ENCODE results near the gene DNMT1. TPM values are rescaled to one million over a fixed set of nuclear protein-coding genes. Genes with fewer than 3 reads are reported as not detected.

DNMT1 gene
- total RNA-seq, 1 experiment from 2014 or later = 210 TPM

- TF ChIP-seq, protein P1, sequence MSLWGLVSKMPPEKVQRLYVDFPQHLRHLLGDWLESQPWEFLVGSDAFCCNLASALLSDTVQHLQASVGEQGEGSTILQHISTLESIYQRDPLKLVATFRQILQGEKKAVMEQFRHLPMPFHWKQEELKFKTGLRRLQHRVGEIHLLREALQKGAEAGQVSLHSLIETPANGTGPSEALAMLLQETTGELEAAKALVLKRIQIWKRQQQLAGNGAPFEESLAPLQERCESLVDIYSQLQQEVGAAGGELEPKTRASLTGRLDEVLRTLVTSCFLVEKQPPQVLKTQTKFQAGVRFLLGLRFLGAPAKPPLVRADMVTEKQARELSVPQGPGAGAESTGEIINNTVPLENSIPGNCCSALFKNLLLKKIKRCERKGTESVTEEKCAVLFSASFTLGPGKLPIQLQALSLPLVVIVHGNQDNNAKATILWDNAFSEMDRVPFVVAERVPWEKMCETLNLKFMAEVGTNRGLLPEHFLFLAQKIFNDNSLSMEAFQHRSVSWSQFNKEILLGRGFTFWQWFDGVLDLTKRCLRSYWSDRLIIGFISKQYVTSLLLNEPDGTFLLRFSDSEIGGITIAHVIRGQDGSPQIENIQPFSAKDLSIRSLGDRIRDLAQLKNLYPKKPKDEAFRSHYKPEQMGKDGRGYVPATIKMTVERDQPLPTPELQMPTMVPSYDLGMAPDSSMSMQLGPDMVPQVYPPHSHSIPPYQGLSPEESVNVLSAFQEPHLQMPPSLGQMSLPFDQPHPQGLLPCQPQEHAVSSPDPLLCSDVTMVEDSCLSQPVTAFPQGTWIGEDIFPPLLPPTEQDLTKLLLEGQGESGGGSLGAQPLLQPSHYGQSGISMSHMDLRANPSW (CRISPR knock-in tag; conservative IDR thresholded peaks at IDR 0.05; ENCODE audit: low read depth) = no peak
- TF ChIP-seq ZNF532 (CRISPR knock-in tag; IDR thresholded peaks at IDR 0.05; ENCODE audit: borderline replicate concordance) (no peak), GABPB1 (CRISPR knock-in tag; IDR thresholded peaks at IDR 0.05) (no peak), NFE2L1 (CRISPR knock-in tag; IDR thresholded peaks at IDR 0.05) (no peak)
Measured at GRCh38 chr19:10138879-10139795, 55.6 kb downstream of the DNMT1 start (continued).

GRCh38 chr19:10137751-10138682 is 56.7 kb downstream of the DNMT1 start:
- Mint-ChIP-seq H3K4me1 (no peaks in the 10 kb centered on the region), H3K9me3 (no peaks in the 10 kb centered on the region), H3K4me3 (no peak overlapping the region), H3K36me3 (peaks cover 59% of the 10 kb centered on the region), H3K27ac (no peak overlapping the region), H3K27me3 (ENCODE audit: low read depth) (no peaks in the 10 kb centered on the region)
- no peak for ATAC-seq
- POLR2A ChIA-PET = no interaction called here
- CTCF ChIA-PET = no interaction called here
- no peak for DNase-seq (ENCODE audit: low spot score)
- TF ChIP-seq CBFB (CRISPR knock-in tag; IDR thresholded peaks at IDR 0.05; ENCODE audit: low read depth) = no peak
- TF ChIP-seq TCF7 (CRISPR knock-in tag; IDR thresholded peaks at IDR 0.05; ENCODE audit: low read depth) = no peak
- no peak for TF ChIP-seq MAX (CRISPR knock-in tag; IDR thresholded peaks at IDR 0.05)
- no peak for TF ChIP-seq AR (CRISPR knock-in tag; IDR thresholded peaks at IDR 0.05)
- TF ChIP-seq NR3C1 (CRISPR knock-in tag; conservative IDR thresholded peaks at IDR 0.05; ENCODE audit: low read depth) = no peak
- no peak for TF ChIP-seq NR2C2 (CRISPR knock-in tag; IDR thresholded peaks at IDR 0.05)
- TF ChIP-seq, protein P2, sequence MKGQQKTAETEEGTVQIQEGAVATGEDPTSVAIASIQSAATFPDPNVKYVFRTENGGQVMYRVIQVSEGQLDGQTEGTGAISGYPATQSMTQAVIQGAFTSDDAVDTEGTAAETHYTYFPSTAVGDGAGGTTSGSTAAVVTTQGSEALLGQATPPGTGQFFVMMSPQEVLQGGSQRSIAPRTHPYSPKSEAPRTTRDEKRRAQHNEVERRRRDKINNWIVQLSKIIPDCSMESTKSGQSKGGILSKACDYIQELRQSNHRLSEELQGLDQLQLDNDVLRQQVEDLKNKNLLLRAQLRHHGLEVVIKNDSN (CRISPR knock-in tag; IDR thresholded peaks at IDR 0.05) = no peak
- TF ChIP-seq ARID4B (CRISPR knock-in tag; IDR thresholded peaks at IDR 0.05; ENCODE audit: borderline replicate concordance) = no peak
- TF ChIP-seq, protein P3, sequence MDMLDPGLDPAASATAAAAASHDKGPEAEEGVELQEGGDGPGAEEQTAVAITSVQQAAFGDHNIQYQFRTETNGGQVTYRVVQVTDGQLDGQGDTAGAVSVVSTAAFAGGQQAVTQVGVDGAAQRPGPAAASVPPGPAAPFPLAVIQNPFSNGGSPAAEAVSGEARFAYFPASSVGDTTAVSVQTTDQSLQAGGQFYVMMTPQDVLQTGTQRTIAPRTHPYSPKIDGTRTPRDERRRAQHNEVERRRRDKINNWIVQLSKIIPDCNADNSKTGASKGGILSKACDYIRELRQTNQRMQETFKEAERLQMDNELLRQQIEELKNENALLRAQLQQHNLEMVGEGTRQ (CRISPR knock-in tag; IDR thresholded peaks at IDR 0.05) = no peak
- no peak for TF ChIP-seq IRF2 (CRISPR knock-in tag; IDR thresholded peaks at IDR 0.05; ENCODE audit: borderline replicate concordance, low read depth)
- TF ChIP-seq FOXJ3 (CRISPR knock-in tag; IDR thresholded peaks at IDR 0.05; ENCODE audit: borderline replicate concordance) = no peak
- no peak for TF ChIP-seq NR1H2 (CRISPR knock-in tag; IDR thresholded peaks at IDR 0.05)

Measured in WTC11 (cell line).